ENCODE results near the gene MTHFD1L. TPM values are rescaled to one million over a fixed set of nuclear protein-coding genes. Genes with fewer than 3 reads are reported as not detected.

MTHFD1L gene
- total RNA-seq, 8 experiments from 2014 or later = 23.0 to 82.3 (median 37.5) TPM

DNA sequence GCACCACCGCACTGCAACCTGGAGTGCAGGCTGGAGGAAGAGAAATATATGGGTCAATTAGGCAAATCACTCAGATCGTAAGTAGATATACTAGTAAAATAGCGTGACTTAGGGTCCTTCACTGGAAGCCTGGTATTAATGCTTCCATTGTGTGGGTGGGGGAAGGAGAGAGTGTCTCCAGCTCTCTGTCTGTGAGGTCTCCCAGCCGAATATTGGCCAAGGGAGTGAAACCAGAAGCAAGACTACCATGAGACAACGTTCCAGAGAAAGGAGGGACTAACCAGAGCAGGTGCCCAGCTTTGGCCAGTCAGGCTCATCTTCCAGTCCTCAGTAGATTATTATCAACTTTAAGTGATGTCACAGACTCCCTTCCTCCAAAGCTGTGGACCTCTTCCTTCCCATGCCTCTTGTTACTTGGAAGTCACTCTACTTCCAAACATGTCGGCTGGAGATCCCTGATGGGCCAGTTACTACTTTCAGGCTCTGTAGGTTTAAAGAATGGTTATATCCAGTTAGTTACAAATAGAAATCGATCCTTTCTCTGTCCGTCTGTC lies 28.8 kb downstream of the MTHFD1L start:
- ATAC-seq (replicated peaks in 6 of 8) = peak in 1 of 8 experiments; percentile 2
- Histone ChIP-seq H3K4me1 (replicated peaks in 1 of 2) (peaks cover 0 to 3% of the 10 kb centered on the region in 2 donors), H3K27ac (no peak overlapping the region), H3K4me3 (no peak overlapping the region)
- 53 to 100% (median 94%) methylated on average over 1 to 7 of the region's 8 CpGs; no CpG with 5 or more reads in 2 of the 10 experiments for whole genome bisulfite sequencing, 10 experiments
- in situ Hi-C loops (cut with MboI; ENCODE audit: low pct_unique_long_range_greater_than_20kb in 2 of 9, low sequenced_read_pairs in 9 of 9, unreplicated experiment in 9 of 9) = loop anchor here in 4 of 9 experiments (10.0 to 25.0 kb wide), 2 partner anchors 431 to 443 kb away; no protein-coding TSS in a partner anchor

DNA sequence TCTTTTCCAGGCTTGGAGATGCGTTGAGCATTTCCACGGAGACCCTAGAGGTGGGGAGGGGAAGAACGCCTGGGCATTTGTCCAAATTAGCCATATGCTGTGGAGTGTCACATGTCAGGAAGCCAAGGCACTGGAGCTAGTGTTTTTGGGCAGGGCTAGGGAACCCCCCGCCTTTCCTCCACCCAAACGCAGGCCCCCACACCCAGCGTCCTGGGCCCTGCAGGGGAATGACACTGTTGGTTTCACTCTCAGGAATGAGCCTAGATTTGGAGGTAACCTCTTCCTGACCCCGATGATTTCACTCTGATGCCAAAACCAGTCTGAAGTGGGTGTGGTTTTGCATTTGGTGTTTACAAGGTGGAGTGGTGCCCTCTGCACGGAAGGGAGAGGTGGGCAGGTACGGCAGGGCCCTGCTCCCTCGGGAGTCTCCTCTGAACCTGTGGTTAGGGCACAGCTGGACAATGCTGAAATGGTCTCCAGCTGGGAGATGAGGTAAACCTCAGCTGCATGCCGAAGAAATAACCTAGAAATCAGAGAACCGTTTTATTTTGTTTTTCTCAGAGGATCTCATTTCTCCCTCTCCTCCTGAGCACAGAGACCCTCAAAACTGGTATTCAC lies 29.5 kb downstream of the MTHFD1L start:
- Histone ChIP-seq H3K27ac (no peak overlapping the region), H3K4me1 (replicated peaks in 1 of 2) (peaks cover 0 to 3% of the 10 kb centered on the region in 2 donors), H3K4me3 (no peak overlapping the region)
- in situ Hi-C loops (cut with MboI; ENCODE audit: low pct_unique_long_range_greater_than_20kb in 2 of 9, low sequenced_read_pairs in 9 of 9, unreplicated experiment in 9 of 9) = loop anchor here in 4 of 9 experiments (10.0 to 25.0 kb wide), 2 partner anchors 430 to 442 kb away; no protein-coding TSS in a partner anchor
- WGBS, 10 experiments = 5 to 80% (median 55%) methylated on average over 2 to 6 of the region's 12 CpGs; no CpG with 5 or more reads in 2 of the 10 experiments
- peak in 3 of 8 experiments; percentile 39 to 68 (median 65) for ATAC-seq (replicated peaks in 6 of 8)

DNA sequence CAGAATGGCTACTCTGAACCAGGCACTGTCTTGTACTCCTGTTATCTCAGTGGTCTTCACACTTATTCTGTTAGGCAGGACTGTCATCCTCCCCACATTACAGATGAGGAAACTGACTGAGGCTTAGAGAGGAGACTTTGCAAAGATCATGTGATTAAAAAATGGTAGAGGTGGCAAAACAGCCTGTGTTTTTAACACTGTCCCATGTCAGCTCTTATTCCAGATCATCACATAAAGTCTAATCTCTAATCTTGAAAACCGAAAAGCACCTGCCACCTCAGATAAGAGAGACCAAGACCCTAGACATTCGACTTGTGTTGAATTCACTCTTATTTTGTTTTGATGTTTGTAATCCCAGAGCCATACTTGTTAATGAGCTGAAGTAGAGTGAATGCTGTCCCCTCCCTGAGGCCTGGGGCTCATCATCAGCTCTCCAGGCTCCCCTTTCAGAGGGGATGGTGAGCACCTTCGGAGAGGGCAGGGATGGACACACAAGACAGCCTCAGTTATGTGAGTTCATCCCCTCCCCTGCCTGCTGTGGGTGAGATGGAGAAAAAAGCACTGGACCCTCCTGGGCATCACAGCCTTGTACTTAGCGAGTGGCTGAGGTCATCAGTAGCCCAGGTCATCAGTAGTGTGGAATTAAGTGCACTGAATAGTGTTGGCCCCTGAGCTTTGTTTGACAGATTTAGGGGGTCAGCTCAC lies 30.6 kb downstream of the MTHFD1L start:
- Histone ChIP-seq H3K4me3 (no peak overlapping the region), H3K27ac (no peak overlapping the region), H3K4me1 (replicated peaks in 1 of 2) (peaks cover 0 to 3% of the 10 kb centered on the region in 2 donors)
- ATAC-seq (replicated peaks in 6 of 8) = no peak
- WGBS, 10 experiments = 40 to 100% (median 70%) methylated on average over 1 to 4 of the region's 4 CpGs; no CpG with 5 or more reads in 1 of the 10 experiments
- in situ Hi-C loops (cut with MboI; ENCODE audit: low pct_unique_long_range_greater_than_20kb in 2 of 9, low sequenced_read_pairs in 9 of 9, unreplicated experiment in 9 of 9) = loop anchor here in 4 of 9 experiments (10.0 to 25.0 kb wide), 2 partner anchors 429 to 441 kb away; no protein-coding TSS in a partner anchor

DNA sequence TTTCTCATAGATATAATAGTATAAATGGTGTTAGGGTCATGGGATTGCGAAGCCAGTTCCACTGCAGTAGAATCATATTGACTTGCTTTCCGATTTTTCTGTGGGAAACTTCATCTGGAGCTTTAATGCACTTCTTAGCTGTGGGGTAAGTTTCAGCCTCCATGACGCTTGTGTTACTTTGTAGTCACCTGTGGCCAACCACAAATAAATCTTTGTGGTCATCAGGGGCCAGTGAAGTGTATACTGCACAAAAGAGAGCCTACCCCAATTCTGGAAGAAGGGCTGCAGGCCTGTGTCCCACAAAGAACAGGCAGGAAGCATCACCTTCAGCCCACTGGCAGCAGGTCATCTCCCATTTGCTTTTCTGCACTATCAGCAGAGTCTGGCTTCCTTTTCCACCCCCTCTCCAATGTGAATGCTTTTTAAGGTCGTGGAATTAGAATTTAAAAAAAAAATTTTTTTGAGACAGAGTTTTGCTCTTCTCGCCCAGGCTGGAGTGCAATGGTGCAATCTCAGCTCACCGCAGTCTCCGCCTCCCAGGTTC lies 32.0 kb downstream of the MTHFD1L start:
- Histone ChIP-seq H3K27ac (no peak overlapping the region), H3K4me1 (replicated peaks in 1 of 2) (peaks cover 12 to 15% of the 10 kb centered on the region in 2 donors), H3K4me3 (no peak overlapping the region)
- in situ Hi-C loops (cut with MboI; ENCODE audit: low pct_unique_long_range_greater_than_20kb in 2 of 9, low sequenced_read_pairs in 9 of 9, unreplicated experiment in 9 of 9) = loop anchor here in 4 of 9 experiments (10.0 to 25.0 kb wide), 2 partner anchors 427 to 440 kb away; no protein-coding TSS in a partner anchor
- ATAC-seq (replicated peaks in 6 of 8) = no peak
- WGBS, 10 experiments = 33 to 100% (median 82%) methylated on average over 1 to 6 of the region's 7 CpGs; no CpG with 5 or more reads in 1 of the 10 experiments

DNA sequence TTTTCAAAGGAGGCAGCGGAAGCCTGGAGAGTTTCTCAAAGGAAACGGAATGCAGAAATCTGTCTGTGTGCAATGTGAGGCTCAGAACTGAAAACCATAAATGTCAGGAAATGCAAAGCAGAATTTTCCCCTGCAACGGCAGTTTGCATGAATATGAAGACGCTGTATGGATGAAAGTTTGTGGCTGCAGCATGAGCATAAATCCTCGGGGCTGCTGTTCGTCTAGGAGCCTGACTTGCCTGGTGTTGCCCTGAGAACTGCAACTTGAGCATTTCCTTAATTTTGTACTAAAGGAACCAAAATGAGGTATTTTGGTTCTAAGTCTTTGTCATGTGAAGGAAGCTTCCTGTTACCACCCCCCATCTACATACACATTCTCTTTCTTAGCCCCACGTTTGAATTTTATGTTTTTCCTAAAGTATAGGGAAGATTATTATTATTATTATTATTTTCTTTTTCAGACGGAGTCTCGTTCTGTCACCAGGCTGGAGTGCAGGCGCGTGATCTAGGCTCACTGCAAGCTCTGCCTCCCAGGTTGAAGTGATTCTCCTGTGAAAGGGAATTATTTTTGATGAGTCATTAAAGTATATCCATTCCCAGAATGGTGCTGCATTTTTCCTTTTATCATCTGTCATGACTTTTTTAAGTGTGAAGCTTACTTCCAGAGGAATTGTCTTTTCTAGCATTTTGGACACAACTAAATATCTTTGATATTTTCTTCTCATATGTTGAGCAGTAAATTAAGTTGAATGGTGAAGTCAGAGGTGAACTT lies 33.1 kb downstream of the MTHFD1L start:
- H3K27ac ChIP-seq = no peak overlapping the region
- in situ Hi-C loops (cut with MboI; ENCODE audit: low pct_unique_long_range_greater_than_20kb in 2 of 9, low sequenced_read_pairs in 9 of 9, unreplicated experiment in 9 of 9) = loop anchor here in 4 of 9 experiments (10.0 to 25.0 kb wide), 2 partner anchors 426 to 439 kb away; no protein-coding TSS in a partner anchor
- peaks cover 14 to 17% of the 10 kb centered on the region in 2 donors for H3K4me1 ChIP-seq (replicated peaks in 1 of 2)
- ATAC-seq (replicated peaks in 6 of 8) = peak in 3 of 8 experiments; percentile 5 to 48 (median 9)
- no peak overlapping the region for H3K4me3 ChIP-seq
- WGBS, 10 experiments = 0 to 85% (median 73%) methylated on average over 2 to 11 of the region's 11 CpGs; no CpG with 5 or more reads in 1 of the 10 experiments

DNA sequence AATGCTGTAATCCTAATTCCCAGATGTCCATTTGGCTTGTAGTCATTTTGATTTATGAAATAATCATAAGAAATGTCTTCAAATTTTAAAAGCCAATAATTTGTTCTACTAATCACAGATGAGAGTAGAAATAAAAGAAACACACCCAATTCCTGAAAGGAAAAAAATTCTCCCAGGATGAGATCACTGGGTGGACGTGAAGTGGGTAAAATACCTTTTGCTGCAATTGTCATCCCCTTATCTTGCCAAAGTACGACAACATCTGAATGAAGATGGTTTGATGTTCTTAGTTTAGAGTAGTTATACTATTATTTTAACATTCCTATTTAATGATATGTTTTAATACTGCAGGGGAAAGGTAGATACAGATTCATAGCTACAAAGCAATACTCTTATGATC lies 33.7 kb downstream of the MTHFD1L start:
- ATAC-seq (replicated peaks in 6 of 8) = peak in 1 of 8 experiments; percentile 2
- Histone ChIP-seq H3K4me1 (replicated peaks in 1 of 2) (peaks cover 14 to 17% of the 10 kb centered on the region in 2 donors), H3K4me3 (no peak overlapping the region), H3K27ac (no peak overlapping the region)
- WGBS, 10 experiments = 0 to 100% (median 72%) methylated on average over 1 to 2 of the region's 2 CpGs; no CpG with 5 or more reads in 2 of the 10 experiments
- in situ Hi-C loops (cut with MboI; ENCODE audit: low pct_unique_long_range_greater_than_20kb in 2 of 9, low sequenced_read_pairs in 9 of 9, unreplicated experiment in 9 of 9) = loop anchor here in 4 of 9 experiments (10.0 to 25.0 kb wide), 2 partner anchors 426 to 438 kb away; no protein-coding TSS in a partner anchor

DNA sequence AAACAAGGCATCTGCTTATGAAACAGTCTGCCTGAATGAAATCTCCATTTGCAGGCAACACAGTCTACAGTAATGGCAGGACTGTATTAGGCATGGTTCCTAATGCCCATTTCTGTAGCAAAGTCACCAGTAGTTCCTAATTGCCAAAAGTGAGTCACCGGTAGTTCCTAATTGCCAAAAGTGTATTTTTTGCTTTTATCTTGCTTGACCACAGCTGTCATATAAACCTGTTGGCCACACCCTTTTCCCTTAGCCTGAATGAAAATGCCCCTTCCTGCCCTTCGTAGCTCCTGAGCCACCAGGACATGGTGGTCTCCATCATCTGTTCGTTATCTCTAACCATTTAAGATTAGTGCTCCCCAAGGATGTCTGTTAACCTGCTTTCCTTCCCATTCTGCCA lies 34.5 kb downstream of the MTHFD1L start:
- 80 to 100% (median 94%) methylated on average over 1 to 3 of the region's 3 CpGs; no CpG with 5 or more reads in 1 of the 10 experiments for WGBS, 10 experiments
- no peak overlapping the region for H3K4me3 ChIP-seq
- peaks cover 14% of the 10 kb centered on the region in 2 donors for H3K4me1 ChIP-seq (replicated peaks in 1 of 2)
- in situ Hi-C loops (cut with MboI; ENCODE audit: low pct_unique_long_range_greater_than_20kb in 2 of 9, low sequenced_read_pairs in 9 of 9, unreplicated experiment in 9 of 9) = loop anchor here in 1 of 9 experiments (25.0 kb wide), 1 partner anchor 437 kb away; no protein-coding TSS in a partner anchor
- no peak overlapping the region for H3K27ac ChIP-seq
- no peak for ATAC-seq (replicated peaks in 6 of 8)

DNA sequence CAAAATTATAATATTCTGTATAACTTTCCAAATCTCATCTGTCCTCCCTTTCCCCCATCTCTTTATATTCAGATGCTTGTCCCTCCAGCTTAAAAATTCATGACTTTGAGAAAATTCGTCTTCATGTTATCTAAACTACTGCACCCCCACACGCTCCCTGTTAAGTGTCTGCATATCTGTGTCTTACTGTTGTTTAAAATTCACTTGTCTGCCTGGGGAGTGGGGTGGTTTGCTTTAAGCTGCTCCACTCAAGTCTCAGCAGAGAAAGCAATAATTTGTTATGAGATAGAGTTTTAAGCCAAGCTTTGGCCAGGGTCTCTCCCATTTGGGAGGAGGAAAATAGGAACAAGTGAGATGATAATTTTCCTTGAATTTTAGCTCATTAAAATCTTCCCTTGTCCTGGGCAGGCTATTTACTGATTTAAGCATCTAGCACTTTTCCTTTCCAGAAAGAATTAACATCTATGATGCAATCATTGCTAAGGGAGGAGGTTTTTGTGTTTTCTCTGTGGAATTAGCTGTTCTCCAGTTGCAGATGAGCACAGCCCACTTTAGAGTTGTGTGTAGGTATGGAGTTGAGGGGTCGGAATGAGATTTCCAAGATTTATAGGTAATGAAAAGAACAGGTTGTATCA lies 36.8 kb downstream of the MTHFD1L start:
- H3K4me3 ChIP-seq = no peak overlapping the region
- WGBS, 10 experiments = 6 to 100% (median 80%) methylated on average over 1 to 3 of the region's 3 CpGs; no CpG with 5 or more reads in 1 of the 10 experiments
- peak; percentile 23 to 73 (median 44) for ATAC-seq (replicated peaks in 6 of 8)
- peaks cover 14% of the 10 kb centered on the region in 2 donors for H3K4me1 ChIP-seq (replicated peaks in 1 of 2)
- peak overlapping the region in 1 of 2 donors; percentile 37 for H3K27ac ChIP-seq
- in situ Hi-C loops (cut with MboI; ENCODE audit: low pct_unique_long_range_greater_than_20kb in 2 of 9, low sequenced_read_pairs in 9 of 9, unreplicated experiment in 9 of 9) = loop anchor here in 1 of 9 experiments (25.0 kb wide), 1 partner anchor 435 kb away; no protein-coding TSS in a partner anchor

DNA sequence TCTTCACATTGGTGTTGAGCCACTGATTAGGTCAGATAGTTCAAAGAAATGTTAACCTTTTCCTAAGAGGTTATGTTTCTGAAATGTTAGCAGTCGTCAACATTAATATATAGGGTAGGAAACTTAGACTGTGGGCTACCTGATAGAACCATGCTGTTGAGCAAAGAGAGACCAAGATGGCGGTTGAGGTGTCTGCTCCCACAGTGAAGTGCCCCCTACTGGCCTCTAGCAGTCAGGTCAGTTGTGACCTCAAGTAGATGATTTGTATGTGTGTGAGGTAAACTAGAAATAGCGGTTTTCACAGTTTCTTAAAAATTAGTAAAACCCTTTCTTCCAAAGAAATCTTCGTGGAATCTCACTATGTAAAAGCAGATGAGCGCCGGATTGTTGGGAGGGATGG lies 40.3 kb downstream of the MTHFD1L start:
- in situ Hi-C loops (cut with MboI; ENCODE audit: low pct_unique_long_range_greater_than_20kb in 2 of 9, low sequenced_read_pairs in 9 of 9, unreplicated experiment in 9 of 9) = loop anchor here in 1 of 9 experiments (25.0 kb wide), 1 partner anchor 432 kb away; no protein-coding TSS in a partner anchor
- Histone ChIP-seq H3K4me1 (replicated peaks in 1 of 2) (peaks cover 14% of the 10 kb centered on the region in 2 donors), H3K4me3 (no peak overlapping the region), H3K27ac (no peak overlapping the region)
- no peak for ATAC-seq (replicated peaks in 6 of 8)
- 58 to 100% (median 93%) methylated on average over 1 to 6 of the region's 6 CpGs; no CpG with 5 or more reads in 2 of the 10 experiments for WGBS, 10 experiments

DNA sequence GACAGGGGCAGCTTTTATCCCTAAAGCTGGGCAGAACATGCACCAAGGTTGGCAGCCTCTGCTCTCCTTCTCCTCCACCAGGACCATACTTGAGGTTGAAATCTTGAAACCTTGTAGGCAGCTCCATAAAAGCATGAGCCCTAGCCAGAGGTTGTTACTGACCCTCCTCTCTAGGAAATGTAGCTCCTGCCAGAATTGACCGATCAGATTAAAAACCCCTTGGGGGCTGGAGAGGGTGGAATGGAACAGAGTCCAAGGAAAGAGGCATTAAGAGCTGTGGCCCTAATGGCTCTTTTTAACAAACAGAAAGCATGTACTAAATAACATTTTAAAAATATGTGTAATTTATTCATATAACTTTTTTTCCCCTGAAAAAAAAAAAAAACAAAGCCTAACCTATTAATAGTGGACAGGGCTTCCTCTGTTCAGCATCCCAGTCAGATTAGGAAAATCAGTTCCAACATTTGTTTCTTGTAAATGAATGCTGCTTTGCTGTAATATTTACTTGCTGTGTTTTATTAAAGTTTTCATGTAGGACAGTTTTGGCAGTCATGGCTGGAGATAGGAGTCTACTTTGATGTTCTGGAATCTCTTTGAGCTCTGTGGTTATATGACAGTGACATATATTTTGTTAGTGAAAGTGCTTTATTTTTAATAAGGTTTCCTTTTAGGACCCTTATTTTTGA lies 41.3 kb downstream of the MTHFD1L start:
- WGBS, 10 experiments = 17 to 100% (median 100%) methylated on average over 1 of the region's 1 CpG; no CpG with 5 or more reads in 4 of the 10 experiments
- no peak overlapping the region for H3K27ac ChIP-seq
- peak in 1 of 8 experiments; percentile 5 for ATAC-seq (replicated peaks in 6 of 8)

DNA sequence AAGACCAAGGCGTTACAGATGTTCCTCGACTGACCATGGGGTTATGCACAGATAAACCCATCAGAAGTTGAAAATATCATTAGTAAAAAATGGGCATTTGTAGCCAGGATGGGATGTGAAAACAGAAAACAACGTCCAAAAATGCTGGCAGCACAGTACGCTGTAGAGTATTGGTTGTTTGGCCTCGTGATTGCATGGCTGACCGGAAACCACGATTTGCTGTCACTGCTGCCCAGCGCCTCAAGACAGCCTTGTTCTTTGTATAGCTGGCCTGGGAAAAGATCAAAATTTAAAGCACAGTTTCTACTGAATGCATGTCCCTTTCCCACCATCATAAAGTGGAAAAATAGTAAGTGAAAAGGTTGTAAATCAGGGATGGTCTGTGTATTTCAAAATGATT lies 41.9 kb downstream of the MTHFD1L start:
- in situ Hi-C loops (cut with MboI; ENCODE audit: low pct_unique_long_range_greater_than_20kb in 2 of 9, low sequenced_read_pairs in 9 of 9, unreplicated experiment in 9 of 9) = loop anchor here in 1 of 9 experiments (25.0 kb wide), 1 partner anchor 430 kb away; no protein-coding TSS in a partner anchor
- H3K27ac ChIP-seq = no peak overlapping the region
- no peak overlapping the region for H3K4me3 ChIP-seq
- H3K4me1 ChIP-seq (replicated peaks in 1 of 2) = peaks cover 3 to 4% of the 10 kb centered on the region in 2 donors
- 36 to 100% (median 93%) methylated on average over 1 to 8 of the region's 8 CpGs; no CpG with 5 or more reads in 1 of the 10 experiments for WGBS, 10 experiments
- ATAC-seq (replicated peaks in 6 of 8) = no peak

More for the DNA sequence above, 41.3 kb downstream of the MTHFD1L start:
- in situ Hi-C loops (cut with MboI; ENCODE audit: low pct_unique_long_range_greater_than_20kb in 2 of 9, low sequenced_read_pairs in 9 of 9, unreplicated experiment in 9 of 9) = loop anchor here in 1 of 9 experiments (25.0 kb wide), 1 partner anchor 431 kb away; no protein-coding TSS in a partner anchor
- no peak overlapping the region for H3K4me3 ChIP-seq
- H3K4me1 ChIP-seq (replicated peaks in 1 of 2) = peaks cover 9% of the 10 kb centered on the region in 2 donors
